Stomach (tissue), 9 donors: ENCODE measurements around the gene GASK1B. TPM values are rescaled to one million over a fixed set of nuclear protein-coding genes. Genes with fewer than 3 reads are reported as not detected.

Experiments
- DNase-seq, 2 donors: peaks; one replicate each; pipeline versions ENCODE4 v3.0.0 to v3.0.0-alpha.2; 2013 to 2019
- H3K27ac ChIP-seq, 5 donors: fragments of 200-600 bp in 4 of 5; sonication (generic) in 4 of 5; one replicate each; pipeline ENCODE4 v1.5.1; 2013 to 2019; ENCODE audit warnings: mild to moderate bottlenecking in 1 of 5, moderate library complexity in 1 of 5
- H3K27me3 ChIP-seq, 3 donors: fragments of 200-600 bp; sonication (generic); one replicate each; pipeline ENCODE4 v1.5.1; 2017 to 2019; ENCODE audit warnings: mixed run types in 1 of 3
- H3K36me3 ChIP-seq, 4 donors: fragments of 200-600 bp; sonication (generic); 1 replicate in 3 of 4; 2 replicates in 1 of 4; pipeline ENCODE4 v1.5.1; 2016 to 2019
- H3K4me1 ChIP-seq, 4 donors: fragments of 200-600 bp; sonication (generic); one replicate each; pipeline ENCODE4 v1.5.1; 2016 to 2019
- H3K4me3 ChIP-seq, 4 donors: fragments of 200-600 bp; sonication (generic) in 3 of 4; one replicate each; pipeline ENCODE4 v1.5.1; 2016 to 2019; ENCODE audit warnings: mild to moderate bottlenecking in 1 of 4
- H3K9me3 ChIP-seq, 4 donors: fragments of 200-600 bp; sonication (generic); one replicate each; pipeline ENCODE4 v1.5.1; 2016 to 2019
- EP300 ChIP-seq: sonication (generic); formaldehyde crosslinking; IDR thresholded peaks from one replicate; pipeline ENCODE4 v1.6.1; 2017; ENCODE audit warnings: antibody characterized with exemption
- POLR2A ChIP-seq, 4 donors: fragments of 450-650 bp; IDR thresholded peaks; one replicate each; pipeline ENCODE4 v1.6.1; 2016; ENCODE audit warnings: antibody characterized with exemption in 4 of 4, control low read depth in 2 of 4, mild to moderate bottlenecking in 1 of 4, moderate library complexity in 1 of 4
- POLR2AphosphoS5 ChIP-seq, 3 donors: sonication (generic); formaldehyde crosslinking; IDR thresholded peaks; one replicate each; pipeline ENCODE4 v1.6.1; 2016; ENCODE audit warnings: antibody characterized with exemption in 3 of 3
- WGBS, 5 donors: extraction: QIAGEN DNeasy Blood & Tissue Kit in 3 of 5; methylation state at CpG; one replicate each; pipeline versions ENCODE4 v1.1.5 to v1.1.7; 2013 to 2018; 5-methylcytosine and 5-hydroxymethylcytosine counted together
- intact Hi-C: fragments of 100-400 bp; cut with DNase I; formaldehyde crosslinking; loops from one replicate; pipeline ENCODE4 v1.15.1; 2023; ENCODE audit warnings: low total_unique reads
- polyA plus RNA-seq, 3 donors: library from polyadenylated mRNA; stranded (reverse); fragments of 200-250 nt; gene quantifications; one replicate each; pipeline ENCODE4 v1.2.3, GENCODE V29; 2013
- total RNA-seq, 5 donors: library from RNA; depleted of rRNA; stranded (reverse); fragments of >200 nt; gene quantifications; one replicate each; pipeline versions ENCODE4 v1.1.0 to v1.2.3, GENCODE V29; 2014 to 2016
- TF ChIP-seq, protein P1 (sequence below), 7 experiments: fragments of 450-650 bp in 4 of 7; fragments of 200-600 bp in 3 of 7; sonication (generic) in 3 of 7; IDR thresholded peaks; one replicate each; pipeline ENCODE4 v1.5.1; 2016 to 2019; ENCODE audit warnings: antibody characterized with exemption in 7 of 7, control low read depth in 2 of 7, mild to moderate bottlenecking in 1 of 7
- donor health status: healthy with polysubstance abuse.
- donor health status: Bipolar disorder and iron deficiency.
- donor health status: healthy.

GASK1B gene
- total and polyA plus RNA-seq, 8 donors = 2.4 to 128 (median 15.8) TPM

DNA sequence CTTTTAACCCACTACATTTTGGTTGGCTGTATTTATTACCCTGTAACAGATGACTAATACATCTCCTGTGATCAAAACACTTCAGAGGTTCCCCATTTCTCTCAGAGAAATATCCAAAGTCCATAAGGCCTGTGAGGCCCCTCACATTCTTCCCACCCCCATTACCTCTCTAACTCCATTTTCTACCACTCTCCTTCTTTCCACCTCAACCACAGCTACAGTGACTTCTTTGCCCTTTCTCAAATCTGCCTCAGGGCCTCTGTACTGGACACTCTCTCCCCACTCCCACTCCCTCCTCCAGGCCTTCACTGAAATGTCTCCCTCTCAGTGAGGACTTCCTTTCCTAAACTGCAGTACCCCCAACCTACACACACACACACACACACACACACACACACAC is 29.1 kb upstream of the GASK1B start:
- H3K9me3 ChIP-seq = no peaks in the 10 kb centered on the region
- no peak overlapping the region for H3K4me3 ChIP-seq
- no peak for DNase-seq
- peaks cover 0 to 4% (median 0%) of the 10 kb centered on the region in 4 donors for H3K36me3 ChIP-seq
- no peaks in the 10 kb centered on the region for H3K27me3 ChIP-seq
- TF ChIP-seq, protein P1, sequence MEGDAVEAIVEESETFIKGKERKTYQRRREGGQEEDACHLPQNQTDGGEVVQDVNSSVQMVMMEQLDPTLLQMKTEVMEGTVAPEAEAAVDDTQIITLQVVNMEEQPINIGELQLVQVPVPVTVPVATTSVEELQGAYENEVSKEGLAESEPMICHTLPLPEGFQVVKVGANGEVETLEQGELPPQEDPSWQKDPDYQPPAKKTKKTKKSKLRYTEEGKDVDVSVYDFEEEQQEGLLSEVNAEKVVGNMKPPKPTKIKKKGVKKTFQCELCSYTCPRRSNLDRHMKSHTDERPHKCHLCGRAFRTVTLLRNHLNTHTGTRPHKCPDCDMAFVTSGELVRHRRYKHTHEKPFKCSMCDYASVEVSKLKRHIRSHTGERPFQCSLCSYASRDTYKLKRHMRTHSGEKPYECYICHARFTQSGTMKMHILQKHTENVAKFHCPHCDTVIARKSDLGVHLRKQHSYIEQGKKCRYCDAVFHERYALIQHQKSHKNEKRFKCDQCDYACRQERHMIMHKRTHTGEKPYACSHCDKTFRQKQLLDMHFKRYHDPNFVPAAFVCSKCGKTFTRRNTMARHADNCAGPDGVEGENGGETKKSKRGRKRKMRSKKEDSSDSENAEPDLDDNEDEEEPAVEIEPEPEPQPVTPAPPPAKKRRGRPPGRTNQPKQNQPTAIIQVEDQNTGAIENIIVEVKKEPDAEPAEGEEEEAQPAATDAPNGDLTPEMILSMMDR (IDR thresholded peaks at IDR 0.05) = no peak
- TF ChIP-seq POLR2AphosphoS5 (IDR thresholded peaks at IDR 0.05) (no peak), EP300 (no peak), POLR2A (IDR thresholded peaks at IDR 0.05) (no peak)
- intact Hi-C loops = no loop called here
- no peak overlapping the region for H3K27ac ChIP-seq
- H3K4me1 ChIP-seq = no peaks in the 10 kb centered on the region

DNA sequence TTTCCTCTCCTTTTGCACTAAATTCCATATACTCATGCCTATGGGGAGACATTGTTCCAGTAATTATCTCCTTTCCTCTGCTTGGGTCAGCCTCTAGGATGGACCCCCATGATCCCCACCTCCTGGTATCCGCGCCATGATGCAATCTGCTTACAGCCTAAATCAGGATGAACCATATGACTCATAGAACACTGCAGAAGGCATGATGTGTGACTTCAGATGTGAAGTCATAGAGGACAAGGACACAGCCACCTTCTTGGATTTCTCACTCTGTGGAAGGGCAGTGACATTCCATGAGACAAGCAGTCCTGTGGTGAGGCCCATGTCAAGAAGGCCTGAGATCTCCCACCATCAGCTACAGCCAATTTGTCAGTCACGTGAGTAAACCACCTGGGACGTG is 28.5 kb upstream of the GASK1B start:
- Histone ChIP-seq H3K27ac (no peak overlapping the region), H3K27me3 (no peaks in the 10 kb centered on the region), H3K4me3 (no peak overlapping the region), H3K36me3 (peaks cover 0 to 4% (median 0%) of the 10 kb centered on the region in 4 donors), H3K9me3 (no peaks in the 10 kb centered on the region), H3K4me1 (no peaks in the 10 kb centered on the region)
- TF ChIP-seq EP300 (no peak), POLR2AphosphoS5 (IDR thresholded peaks at IDR 0.05) (no peak), POLR2A (IDR thresholded peaks at IDR 0.05) (no peak)
- TF ChIP-seq, protein P1 (IDR thresholded peaks at IDR 0.05) = no peak
- WGBS, 5 donors = 91 to 100% (median 95%) methylated on average over 4 of the region's 4 CpGs
- intact Hi-C loops = no loop called here
- no peak for DNase-seq

DNA sequence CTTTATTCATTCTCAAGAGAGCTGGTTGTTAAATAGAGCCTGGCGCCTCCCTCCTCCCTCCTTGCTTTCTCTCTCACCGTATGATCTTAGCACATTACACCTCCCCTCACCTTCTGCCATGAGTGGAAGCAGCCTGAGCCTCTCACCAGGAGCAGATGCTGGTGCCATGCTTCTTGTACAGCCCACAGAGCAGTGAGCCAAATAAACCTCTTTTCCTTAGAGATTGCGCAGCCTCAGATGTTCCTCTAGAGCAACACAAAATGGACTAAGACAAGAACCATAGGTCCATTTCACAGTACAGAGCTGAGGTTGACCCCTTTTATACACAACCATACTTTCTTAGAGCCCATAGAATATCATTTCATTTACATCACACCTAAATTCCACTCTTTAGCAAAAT is 27.4 kb upstream of the GASK1B start:
- no peak overlapping the region for H3K4me3 ChIP-seq

DNA sequence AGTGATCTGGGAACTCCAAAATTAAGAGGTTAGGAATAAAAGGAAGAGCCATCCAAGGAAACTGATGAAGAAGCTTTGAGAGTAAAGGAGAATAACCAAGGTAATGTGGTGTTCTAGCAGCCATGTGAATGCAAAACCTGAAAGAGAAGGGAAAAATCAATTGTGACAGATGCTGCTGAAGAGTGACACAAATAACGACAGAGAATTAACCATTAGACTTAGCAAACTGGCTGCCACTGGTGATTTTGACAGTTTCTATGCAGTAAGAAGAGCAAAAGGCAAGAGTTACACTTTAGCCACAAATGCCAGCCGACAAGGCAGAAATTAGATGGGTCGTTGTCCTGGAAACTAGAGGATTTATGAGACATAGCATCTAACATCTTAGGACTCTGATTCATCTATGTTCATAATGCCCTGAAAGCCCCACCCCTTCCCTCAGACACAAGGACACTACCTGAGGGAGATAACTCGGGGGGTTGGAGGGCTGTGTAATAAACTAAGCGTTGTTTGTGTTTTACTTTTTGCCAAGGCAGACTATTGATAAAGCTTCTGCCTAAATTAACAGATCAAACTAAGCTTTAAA is 24.5 kb upstream of the GASK1B start:
- intact Hi-C loops = loop anchor here (10.0 kb wide), 2 partner anchors 58 to 212 kb away; no protein-coding TSS in a partner anchor
- 73 to 82% (median 76%) methylated on average over 5 of the region's 5 CpGs for WGBS, 5 donors
- H3K9me3 ChIP-seq = no peaks in the 10 kb centered on the region
- TF ChIP-seq POLR2A (IDR thresholded peaks at IDR 0.05) (no peak), EP300 (no peak), POLR2AphosphoS5 (IDR thresholded peaks at IDR 0.05) (no peak)
- TF ChIP-seq, protein P1 (IDR thresholded peaks at IDR 0.05) = no peak
- peaks cover 0 to 3% (median 0%) of the 10 kb centered on the region in 4 donors for H3K4me1 ChIP-seq
- H3K27me3 ChIP-seq = no peaks in the 10 kb centered on the region
- no peak for DNase-seq
- no peak overlapping the region for H3K27ac ChIP-seq
- peaks cover 0 to 4% (median 0%) of the 10 kb centered on the region in 4 donors for H3K36me3 ChIP-seq
- H3K4me3 ChIP-seq = no peak overlapping the region

More for the DNA sequence above, 27.4 kb upstream of the GASK1B start:
- H3K4me1 ChIP-seq = no peaks in the 10 kb centered on the region
- no peak overlapping the region for H3K27ac ChIP-seq
- H3K36me3 ChIP-seq = peaks cover 0 to 4% (median 0%) of the 10 kb centered on the region in 4 donors
- no peaks in the 10 kb centered on the region for H3K9me3 ChIP-seq
- intact Hi-C loops = no loop called here
- H3K27me3 ChIP-seq = no peaks in the 10 kb centered on the region
- WGBS, 5 donors = 86 to 96% (median 92%) methylated on average over 3 of the region's 3 CpGs
- no peak for DNase-seq
- TF ChIP-seq POLR2AphosphoS5 (IDR thresholded peaks at IDR 0.05) (no peak), EP300 (no peak), POLR2A (IDR thresholded peaks at IDR 0.05) (no peak)
- TF ChIP-seq, protein P1 (IDR thresholded peaks at IDR 0.05) = no peak
